Adrenal gland (tissue), 5 donors: ENCODE results near the gene TUSC1.

ENCODE experiments used
- CTCF ChIP-seq, 6 experiments: fragments of 450-650 bp in 4 of 6; fragments of 200-600 bp in 2 of 6; sonication (generic) in 1 of 6; IDR thresholded peaks; 1 replicate in 5 of 6; 2 replicates in 1 of 6; pipeline versions ENCODE4 v1.5.1 to v1.8.0; 2016 to 2021; ENCODE audit warnings: antibody characterized with exemption in 6 of 6, mild to moderate bottlenecking in 2 of 6, moderate library complexity in 1 of 6
- POLR2A ChIP-seq, 2 donors: fragments of 450-650 bp; IDR thresholded peaks; one replicate each; pipeline ENCODE4 v1.6.1; 2017; ENCODE audit warnings: antibody characterized with exemption in 2 of 2, mild to moderate bottlenecking in 2 of 2, moderate library complexity in 1 of 2
- donor health status: DM: no; HTN: no; CAD: no.

- peak in 3 of 6 experiments; percentile 28 to 55 (median 51) for TF ChIP-seq CTCF (IDR thresholded peaks at IDR 0.05)
- TF ChIP-seq POLR2A (IDR thresholded peaks at IDR 0.05): peak; percentile 66 to 74
Observed at GRCh38 chr9:25678147-25678666, at the start of gene TUSC1.
